ENCODE data around the gene UBE2D4. TPM values are rescaled to one million over a fixed set of nuclear protein-coding genes. Genes with fewer than 3 reads are reported as not detected.
A peak's percentile ranks its signal among the peaks of the same experiment; 100 is the strongest.

Gene UBE2D4
- total and polyA plus RNA-seq, 9 of the 15 experiments (the other 6 are each of a cell fraction or from before 2014, with no cell fraction given) = 3.3 to 16.2 (median 7.5) TPM

GRCh38 chr7:43906331-43907010 is 19.8 kb upstream of the UBE2D4 start, which contains the start of gene URGCP:
Gene URGCP (minus strand): TSS chr7:43906596. CDS start chr7:43906575, 21 bp downstream.
- DNase-seq (ENCODE audit: extremely low read depth in 1 of 4, low spot score in 3 of 4) = peak; percentile 63 to 85 (median 82)
- POLR2A ChIA-PET = interaction anchor here (0.6 to 1.9 kb wide), 6 partner anchors 9 to 451 kb away, joined by 3 to 9 read pairs (median 3); no protein-coding TSS in a partner anchor
- in situ Hi-C loops (cut with MboI) (no loop called here), intact Hi-C loops (cut with micrococcal nuclease) (no loop called here)
- Histone ChIP-seq H3K27ac (ENCODE audit: extremely low read depth, low read depth, low read length) (peak within 1 kb of the TSS; percentile 63), H3K36me3 (ENCODE audit: control insufficient read depth, insufficient read depth, low read length) (peaks cover 7% of the 10 kb centered on the region; the same call in 2 of the 3 replicates), H3K79me2 (ENCODE audit: control insufficient read depth, insufficient read depth, low read length) (peaks cover 45% of the 10 kb centered on the region), H4K20me1 (replicated peaks; ENCODE audit: control insufficient read depth, insufficient read depth, low read length) (peaks cover 19% of the 10 kb centered on the region; the same call in 1 of the 2 replicates), H3K4me1 (replicated peaks in 1 of 2; ENCODE audit: control insufficient read depth in 2 of 2, insufficient read depth in 2 of 2, low read length in 2 of 2) (peaks cover 14 to 26% of the 10 kb centered on the region in 2 experiments), H3K27me3 (ENCODE audit: control insufficient read depth in 2 of 2, insufficient read depth in 2 of 2, low read length in 2 of 2) (no peaks in the 10 kb centered on the region), H3K9ac (ENCODE audit: insufficient read depth in 1 of 2, low read depth in 2 of 2, low read length in 2 of 2) (peak within 1 kb of the TSS; percentile 70 to 97), H2AFZ (ENCODE audit: low read depth, low read length) (peak within 1 kb of the TSS; percentile 83), H3K9me3 (replicated peaks; ENCODE audit: control insufficient read depth, insufficient read depth, low read depth, low read length) (no peaks in the 10 kb centered on the region), H3K4me3 (peak within 1 kb of the TSS; percentile 57), H3K4me2 (ENCODE audit: insufficient read depth, low read length) (peak within 1 kb of the TSS; percentile 68), H3K9me1 (ENCODE audit: control insufficient read depth, insufficient read depth, low read length) (no peaks in the 10 kb centered on the region)
- CTCF ChIA-PET (ENCODE audit: low intra/inter-chr PET ratio) = no interaction called here
- ATAC-seq = peak; percentile 88
- WGBS (ENCODE audit: insufficient coverage, low coverage, missing lambda C conversion rate) = 2% methylated on average over 23 of the region's 73 CpGs
- BruUV-seq (replicated peaks) = no TSS peak
- no peak for FAIRE-seq
- TF ChIP-seq POLR2AphosphoS5 (IDR thresholded peaks at IDR 0.05; ENCODE audit: control insufficient read depth, insufficient read depth, low read depth, low read length) (peak; percentile 34; the same call in 1 of the 2 replicates), MECOM (CRISPR knock-in tag; IDR thresholded peaks at IDR 0.05) (no peak), YBX1 (IDR thresholded peaks at IDR 0.05) (no peak), BMI1 (IDR thresholded peaks at IDR 0.05; ENCODE audit: low read length) (no peak), SIN3A (IDR thresholded peaks at IDR 0.05; ENCODE audit: borderline replicate concordance in 2 of 2, control insufficient read depth in 1 of 2, low read depth in 2 of 2, low read length in 2 of 2) (0 out of 4 replicates have a peak, but pooled peaks of 1 of the 2 experiments have one; percentile 31), UBTF (IDR thresholded peaks at IDR 0.05; ENCODE audit: borderline replicate concordance in 1 of 2, low read depth in 2 of 2, low read length in 2 of 2) (peak in 1 of 2 experiments; percentile 48; a peak in 1 of 4 replicates), EGR1 (conservative IDR thresholded peaks at IDR 0.05) (peak; percentile 55), NONO (IDR thresholded peaks at IDR 0.05; ENCODE audit: low read depth in 2 of 2, low read length in 1 of 2) (peak; percentile 48 to 78; a peak in 3 of 4 replicates), KDM5B (IDR thresholded peaks at IDR 0.05; ENCODE audit: insufficient replicate concordance, low read depth, low read length) (peak; percentile 74), SETDB1 (IDR thresholded peaks at IDR 0.05; ENCODE audit: low read length) (no peak), PHF8 (IDR thresholded peaks at IDR 0.05; ENCODE audit: borderline replicate concordance, low read length) (peak; percentile 84; the same call in 1 of the 2 replicates), RBBP5 (IDR thresholded peaks at IDR 0.05; ENCODE audit: borderline replicate concordance, insufficient read depth, low read length, poor library complexity, severe bottlenecking) (peak; percentile 85)
- TF ChIP-seq, protein P1, sequence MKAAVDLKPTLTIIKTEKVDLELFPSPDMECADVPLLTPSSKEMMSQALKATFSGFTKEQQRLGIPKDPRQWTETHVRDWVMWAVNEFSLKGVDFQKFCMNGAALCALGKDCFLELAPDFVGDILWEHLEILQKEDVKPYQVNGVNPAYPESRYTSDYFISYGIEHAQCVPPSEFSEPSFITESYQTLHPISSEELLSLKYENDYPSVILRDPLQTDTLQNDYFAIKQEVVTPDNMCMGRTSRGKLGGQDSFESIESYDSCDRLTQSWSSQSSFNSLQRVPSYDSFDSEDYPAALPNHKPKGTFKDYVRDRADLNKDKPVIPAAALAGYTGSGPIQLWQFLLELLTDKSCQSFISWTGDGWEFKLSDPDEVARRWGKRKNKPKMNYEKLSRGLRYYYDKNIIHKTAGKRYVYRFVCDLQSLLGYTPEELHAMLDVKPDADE (conservative IDR thresholded peaks at IDR 0.05; ENCODE audit: control insufficient read depth, low read depth, low read length) = 0 out of 2 replicates have a peak, but pooled peaks have one; percentile 49
- TF ChIP-seq, protein P2, sequence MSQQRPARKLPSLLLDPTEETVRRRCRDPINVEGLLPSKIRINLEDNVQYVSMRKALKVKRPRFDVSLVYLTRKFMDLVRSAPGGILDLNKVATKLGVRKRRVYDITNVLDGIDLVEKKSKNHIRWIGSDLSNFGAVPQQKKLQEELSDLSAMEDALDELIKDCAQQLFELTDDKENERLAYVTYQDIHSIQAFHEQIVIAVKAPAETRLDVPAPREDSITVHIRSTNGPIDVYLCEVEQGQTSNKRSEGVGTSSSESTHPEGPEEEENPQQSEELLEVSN (IDR thresholded peaks at IDR 0.05; ENCODE audit: borderline replicate concordance in 1 of 2, extremely low read depth in 1 of 2, insufficient read depth in 1 of 2, insufficient read length in 1 of 2, low read depth in 1 of 2, low read length in 1 of 2, poor library complexity in 1 of 2, severe bottlenecking in 1 of 2) = peak; percentile 76 to 92
